Mucosa of descending colon (tissue), 3 donors: ENCODE measurements around the gene POLR3K. TPM values are rescaled to one million over a fixed set of nuclear protein-coding genes. Genes with fewer than 3 reads are reported as not detected.

Source experiments
- ATAC-seq: fragments of 200-7000 bp; cut with Tn5 transposase; one replicate; pipeline ENCODE4 v1.9.1; 2020; ENCODE audit warnings: mild to moderate bottlenecking, moderate library complexity
- DNase-seq, 3 donors: peaks; one replicate each; pipeline ENCODE4 v3.0.0-alpha.2; 2020
- H3K36me3 ChIP-seq: fragments of 200-600 bp; one replicate; pipeline ENCODE4 v1.8.0; 2021; ENCODE audit warnings: low read depth, mild to moderate bottlenecking
- H3K4me1 ChIP-seq: fragments of 200-600 bp; one replicate; pipeline ENCODE4 v1.8.0; 2021; ENCODE audit warnings: low read depth, mild to moderate bottlenecking
- H3K4me3 ChIP-seq: fragments of 200-600 bp; one replicate; pipeline ENCODE4 v1.8.0; 2021; ENCODE audit warnings: mild to moderate bottlenecking
- H3K9me3 ChIP-seq: fragments of 200-600 bp; one replicate; pipeline ENCODE4 v1.8.0; 2021; ENCODE audit warnings: mild to moderate bottlenecking
- CTCF ChIP-seq: fragments of 200-600 bp; IDR thresholded peaks from one replicate; pipeline ENCODE4 v1.8.0; 2022; ENCODE audit warnings: antibody characterized with exemption, mild to moderate bottlenecking
- intact Hi-C, 2 donors: fragments of 100-400 bp; cut with DNase I in 1 of 2; cut with micrococcal nuclease in 1 of 2; formaldehyde crosslinking; loops; one replicate each; pipeline versions ENCODE4 v1.11.0 to v1.11.1; 2022; cut with DNase I, micrococcal nuclease
- total RNA-seq, 3 donors: library from RNA; stranded (reverse); fragmentation: NEBNext Ultra II Directional in 2 of 3; extraction: Animal tissue kit (Norgen Biotek cat#: 25700) in 2 of 3; gene quantifications; one replicate each; pipeline versions ENCODE4 v1.2.1 to v1.2.4, GENCODE V29; 2021 to 2023
- donor health status: DM: no; HTN: no; CAD: no; lungs with moderate emphysema.
- donor health status: DM: no; HTN: no; CAD: no.
- donor health status: DM: no; HTN: yes; CAD: no.

Gene POLR3K
- total RNA-seq, 3 donors from 2014 or later: 10.0 to 13.0 (median 12.6) TPM

- intact Hi-C loops: no loop called here
- peak; percentile 97 for TF ChIP-seq CTCF
- peak; percentile 100 for ATAC-seq
These were observed 43.5 kb upstream of the POLR3K start for GRCh38 chr16:96935-97381.

GRCh38 chr16:94918-95265 is 41.5 kb upstream of the POLR3K start:
- H3K4me3 ChIP-seq: no peak overlapping the region
- DNase-seq (no peak), ATAC-seq (no peak)
- H3K9me3 ChIP-seq: no peaks in the 10 kb centered on the region
- no peaks in the 10 kb centered on the region for H3K36me3 ChIP-seq
- no peak for TF ChIP-seq CTCF
- intact Hi-C loops: no loop called here
- H3K4me1 ChIP-seq: peaks cover 3% of the 10 kb centered on the region

More at GRCh38 chr16:96935-97381, 43.5 kb upstream of the POLR3K start:
- no peaks in the 10 kb centered on the region for H3K36me3 ChIP-seq
- DNase-seq: peak; percentile 92 to 95 (median 93)
- H3K4me3 ChIP-seq: no peak overlapping the region
- no peaks in the 10 kb centered on the region for H3K9me3 ChIP-seq
- peaks cover 3% of the 10 kb centered on the region for H3K4me1 ChIP-seq

GRCh38 chr16:92431-93339 is 39.3 kb upstream of the POLR3K start:
- no peak for ATAC-seq
- H3K4me1 ChIP-seq: peaks cover 3% of the 10 kb centered on the region
- H3K9me3 ChIP-seq: no peaks in the 10 kb centered on the region
- no peak overlapping the region for H3K4me3 ChIP-seq
- no peaks in the 10 kb centered on the region for H3K36me3 ChIP-seq
- no peak for TF ChIP-seq CTCF
- DNase-seq: peak in 1 of 3 donors; percentile 30
- intact Hi-C loops: no loop called here

GRCh38 chr16:91484-91883 is 38.1 kb upstream of the POLR3K start:
- DNase-seq (no peak), ATAC-seq (no peak)
- no peaks in the 10 kb centered on the region for H3K4me1 ChIP-seq
- H3K36me3 ChIP-seq: no peaks in the 10 kb centered on the region
- no peak for TF ChIP-seq CTCF
- intact Hi-C loops: no loop called here
- no peaks in the 10 kb centered on the region for H3K9me3 ChIP-seq
- H3K4me3 ChIP-seq: no peak overlapping the region

GRCh38 chr16:89391-90302 is 36.2 kb upstream of the POLR3K start:
- intact Hi-C loops: no loop called here
- Histone ChIP-seq H3K9me3 (no peaks in the 10 kb centered on the region), H3K36me3 (no peaks in the 10 kb centered on the region), H3K4me3 (no peak overlapping the region), H3K4me1 (peaks cover 4% of the 10 kb centered on the region)
- DNase-seq: peak in 1 of 3 donors; percentile 42
- no peak for ATAC-seq
- TF ChIP-seq CTCF: no peak
